NCI-H345 treated with DMSO at 0.1 percent for 48 hours (cell line): ENCODE measurements around the gene OR52A1.
A peak's percentile ranks its signal among the peaks of the same experiment; 100 is the strongest.

Experiments
- DNase-seq: peaks from one replicate; lab custom pipeline; 2025; ENCODE audit not compliant: unreplicated experiment; lab: John Stamatoyannopoulos, UW

Gene OR52A1

DNA sequence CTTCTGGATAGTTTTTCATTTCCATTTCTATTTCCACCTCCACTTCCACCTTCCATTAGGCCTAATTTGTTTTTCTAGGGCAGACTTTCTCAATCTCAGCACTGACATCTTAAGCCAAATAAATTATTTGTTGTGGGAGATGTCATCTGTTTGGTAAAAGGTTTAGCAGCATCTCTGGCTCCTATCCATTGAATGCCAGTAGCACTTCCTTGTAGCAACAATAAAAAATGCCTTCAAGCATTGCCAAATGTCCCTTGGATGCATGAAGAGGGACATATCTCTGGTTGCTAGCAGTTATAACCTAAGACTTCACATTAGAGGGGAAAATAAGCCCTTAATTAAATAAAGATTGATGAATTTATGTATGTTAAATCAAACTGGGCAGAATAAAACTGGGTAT lies 18.3 kb downstream of the OR52A1 start:
- no peak for DNase-seq

DNA sequence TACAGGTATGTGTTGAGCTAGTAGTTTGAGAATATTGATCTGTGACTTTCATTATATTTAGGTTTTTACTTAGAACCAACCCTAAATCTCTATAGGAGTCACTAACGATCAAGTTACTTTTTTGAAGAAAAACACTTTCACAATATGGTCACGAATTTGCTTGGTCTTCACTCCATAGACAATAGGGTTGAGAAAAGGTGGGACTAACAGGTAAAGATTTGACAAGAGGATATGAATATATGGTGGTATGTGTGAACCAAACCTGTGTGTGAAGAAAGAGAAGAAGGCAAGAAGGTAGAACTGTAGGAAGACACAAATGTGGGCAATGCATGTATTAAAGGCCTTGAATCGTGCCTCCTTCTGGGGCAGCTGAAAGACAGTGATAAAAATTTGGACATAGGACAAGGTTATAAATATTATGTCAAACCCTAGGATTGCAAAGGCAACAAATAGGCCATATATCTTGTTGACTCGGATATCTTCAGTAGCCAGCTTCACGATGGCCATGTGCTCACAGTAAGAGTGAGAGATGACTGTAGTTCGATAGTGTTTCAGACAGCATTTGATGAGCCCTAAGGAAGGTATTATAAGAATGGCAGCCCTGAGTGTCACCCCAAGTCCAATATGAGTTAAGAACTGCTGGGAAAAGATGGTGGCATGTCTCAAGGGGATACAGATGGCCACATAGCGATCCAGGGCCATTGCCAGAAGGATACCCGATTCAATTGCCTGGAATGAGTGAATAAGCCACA lies 22.8 kb downstream of the OR52A1 start:
- DNase-seq = no peak

DNA sequence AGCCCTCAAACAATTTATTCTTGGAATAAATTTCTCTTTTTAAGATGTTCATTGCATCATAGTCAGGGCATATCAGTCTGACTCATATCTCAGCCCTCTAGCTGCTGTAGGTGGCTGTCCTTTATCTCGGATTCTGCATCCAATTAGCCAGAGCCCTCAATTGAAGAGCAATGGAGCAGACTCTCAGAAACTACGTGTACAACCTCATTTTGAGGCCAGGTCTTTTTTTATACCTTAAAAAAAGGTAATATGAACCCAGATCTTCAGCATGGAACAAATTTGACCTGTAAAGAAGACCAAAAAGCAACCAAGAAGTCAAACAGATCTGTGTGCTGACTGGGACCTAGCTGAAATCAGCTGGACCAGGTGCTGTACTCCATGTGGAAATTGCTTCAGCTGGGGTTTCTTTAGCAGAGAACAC lies 25.1 kb downstream of the OR52A1 start:
- no peak for DNase-seq

DNA sequence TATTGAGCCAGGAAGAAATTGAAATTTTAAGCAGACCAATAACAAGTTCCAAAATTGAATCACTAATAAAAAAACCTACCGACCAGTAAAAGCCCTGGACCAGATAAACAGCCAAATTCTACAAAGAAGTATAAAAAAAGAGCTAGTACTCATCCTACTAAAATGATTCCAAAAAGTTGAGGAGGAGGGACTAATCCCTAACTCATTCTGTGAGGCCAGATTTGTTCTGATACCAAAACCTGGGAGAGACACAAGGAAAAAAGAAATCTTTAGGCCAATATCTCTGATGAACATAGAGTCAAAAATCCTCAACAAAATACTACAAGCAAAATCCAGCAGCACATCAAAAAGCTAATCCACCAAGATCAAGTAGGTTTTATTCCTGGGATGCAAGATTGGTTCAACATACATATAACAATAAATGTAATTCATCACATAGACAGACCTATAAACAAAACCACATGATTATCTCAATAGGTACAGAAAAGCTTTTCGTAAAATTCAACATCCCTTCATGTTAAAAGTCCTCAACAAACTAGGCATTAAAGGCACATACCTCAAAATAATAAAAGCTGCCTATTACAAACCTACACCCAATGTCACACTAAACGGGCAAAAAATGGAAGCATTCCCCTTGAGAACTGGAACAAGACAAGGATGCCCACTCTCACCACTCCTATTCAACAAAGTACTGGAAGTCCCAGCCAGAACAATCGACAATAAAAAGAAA lies 29.5 kb downstream of the OR52A1 start:
- DNase-seq = no peak

DNA sequence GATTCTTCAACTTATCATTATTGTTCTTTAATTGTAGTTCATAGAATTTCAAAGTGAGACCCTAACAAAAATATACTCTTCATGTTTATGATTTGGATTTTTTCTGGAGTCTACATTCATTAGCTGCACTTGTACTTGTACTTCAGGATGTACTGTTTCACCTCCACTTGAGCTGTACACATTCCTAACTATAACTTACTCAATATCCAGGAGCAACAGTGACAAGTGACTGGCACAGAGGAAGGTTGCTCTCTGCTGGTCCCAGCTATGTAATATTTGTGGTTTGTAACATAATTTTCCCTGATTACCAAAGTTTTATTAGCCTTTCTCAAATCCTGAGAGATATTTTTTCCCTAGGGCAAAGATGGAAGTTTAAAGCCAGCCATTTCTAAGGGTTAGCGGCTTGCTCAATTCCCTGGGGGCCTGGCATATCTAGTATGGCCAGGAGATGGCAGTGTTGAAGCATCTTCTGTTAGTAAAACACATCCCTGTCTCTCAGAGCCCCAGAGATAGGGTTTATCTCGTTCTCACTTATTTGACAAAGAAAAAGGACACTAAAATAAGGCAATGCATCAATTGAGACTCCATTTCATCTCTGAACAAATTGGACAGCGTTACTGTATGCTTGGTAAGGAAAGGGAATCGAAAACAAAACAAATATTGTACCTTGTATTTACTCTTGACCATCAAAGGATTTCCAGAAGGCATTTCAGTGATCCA lies 30.6 kb downstream of the OR52A1 start:
- DNase-seq = peak; percentile 74

DNA sequence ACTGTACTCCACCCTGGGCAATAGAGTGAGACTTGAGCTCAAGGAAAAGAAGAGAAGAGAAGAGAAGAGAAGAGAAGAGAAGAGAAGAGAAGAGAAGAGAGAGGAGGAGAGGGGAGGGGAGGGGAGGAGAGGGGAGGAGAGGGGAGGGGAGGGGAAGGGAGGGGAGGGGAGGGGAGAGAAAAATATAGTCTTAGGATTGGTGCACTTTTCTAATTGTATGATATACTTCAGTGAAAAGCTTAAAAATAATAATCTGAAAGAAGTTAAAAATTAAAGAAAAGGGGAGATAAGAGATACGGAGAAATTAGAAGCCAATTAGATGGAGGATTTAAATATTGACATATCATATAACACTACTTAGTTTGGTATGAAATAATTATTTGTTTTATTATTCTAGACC lies 35.7 kb downstream of the OR52A1 start:
- DNase-seq = no peak

DNA sequence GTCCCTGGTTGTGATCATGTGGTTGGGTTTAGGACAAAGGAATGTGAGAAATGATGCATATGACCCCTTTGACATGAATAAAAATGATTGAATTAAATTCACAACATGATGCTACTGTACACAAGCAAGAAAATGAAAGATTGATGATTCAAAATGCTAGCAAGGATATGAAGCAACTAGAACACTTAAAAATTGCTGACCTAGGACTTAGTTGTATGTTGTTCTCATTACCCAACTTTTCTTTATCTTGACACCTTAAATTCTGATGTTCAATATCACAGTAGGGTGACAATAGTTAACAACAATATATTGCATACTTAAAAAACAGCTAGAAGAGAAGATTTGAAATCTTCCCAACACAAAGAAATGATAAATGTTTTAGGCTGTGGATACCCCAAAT lies 37.0 kb downstream of the OR52A1 start:
- no peak for DNase-seq

DNA sequence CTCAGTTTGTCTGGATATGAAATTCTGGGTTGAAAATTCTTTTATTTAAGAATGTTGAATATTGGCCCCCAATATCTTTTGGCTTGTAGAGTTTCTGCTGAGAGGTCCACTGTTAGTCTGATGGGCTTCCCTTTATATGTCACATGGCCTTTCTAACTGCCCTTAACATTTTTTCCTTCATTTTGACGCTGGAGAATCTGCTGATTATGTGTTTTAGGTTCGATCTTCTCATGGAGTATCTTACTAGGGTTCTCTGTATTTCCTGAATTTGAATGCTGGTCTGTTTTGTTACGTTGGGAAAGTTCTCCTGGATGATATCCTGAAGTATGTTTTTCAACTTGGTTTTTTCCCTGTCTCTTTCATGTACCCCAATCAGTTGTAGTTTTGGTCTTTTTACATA lies 39.2 kb downstream of the OR52A1 start:
- DNase-seq = no peak

DNA sequence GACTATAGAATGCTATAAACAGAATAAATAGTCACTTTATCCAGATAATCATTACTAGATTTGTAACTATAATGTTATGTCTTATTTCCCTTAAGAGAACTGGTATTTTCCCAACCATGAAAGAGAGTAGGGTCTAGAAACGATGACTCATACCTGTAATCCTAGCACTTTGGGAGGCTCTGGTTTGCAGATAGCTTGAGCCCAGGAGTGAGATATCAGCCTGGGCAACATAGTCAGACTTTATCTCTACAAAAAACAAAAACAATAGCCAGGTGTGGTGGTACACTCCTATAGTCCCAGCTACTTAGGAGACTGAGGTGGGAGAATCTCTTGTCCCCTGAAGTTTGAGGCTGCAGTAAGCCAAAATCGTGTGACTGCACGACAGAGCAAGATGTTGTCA lies 47.3 kb downstream of the OR52A1 start:
- DNase-seq = no peak

DNA sequence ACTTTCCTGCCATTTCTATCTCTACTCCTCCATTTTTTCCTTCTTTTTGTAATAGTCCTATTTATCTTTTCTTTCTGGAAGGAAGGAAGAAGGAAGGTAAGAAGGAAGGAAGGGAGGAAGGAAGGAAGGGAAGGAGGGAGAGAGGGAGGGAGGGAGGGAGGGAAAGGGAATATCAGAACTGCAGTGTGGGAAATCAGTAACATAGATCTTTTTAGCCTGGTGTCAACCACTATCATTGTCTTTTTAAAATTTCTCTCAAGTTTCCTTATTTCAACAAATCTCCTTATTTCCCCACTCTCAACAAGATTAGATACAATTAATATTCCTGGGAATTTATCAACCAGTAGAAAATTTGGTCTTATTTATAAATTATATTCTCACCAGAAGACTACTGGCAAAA lies 51.5 kb downstream of the OR52A1 start:
- DNase-seq = no peak

DNA sequence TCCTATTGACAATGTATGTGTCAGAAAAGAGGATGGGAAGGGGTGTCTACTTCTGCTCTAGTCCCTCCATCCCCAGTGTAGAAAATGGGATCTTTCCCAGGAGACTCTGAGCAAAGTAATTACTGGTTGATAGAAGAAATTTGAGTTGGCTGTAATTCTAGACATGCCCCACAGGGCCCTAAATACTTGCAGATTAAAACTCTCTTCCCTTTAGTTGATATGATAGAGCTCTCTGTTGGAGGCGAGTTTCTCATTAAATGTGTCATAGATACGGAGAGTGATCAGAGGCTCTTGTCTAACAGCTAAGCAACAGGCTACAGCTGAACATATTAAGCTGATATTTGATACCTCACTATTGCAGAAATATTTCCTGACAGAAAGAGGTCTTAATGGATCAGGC lies 52.3 kb downstream of the OR52A1 start:
- DNase-seq = no peak

DNA sequence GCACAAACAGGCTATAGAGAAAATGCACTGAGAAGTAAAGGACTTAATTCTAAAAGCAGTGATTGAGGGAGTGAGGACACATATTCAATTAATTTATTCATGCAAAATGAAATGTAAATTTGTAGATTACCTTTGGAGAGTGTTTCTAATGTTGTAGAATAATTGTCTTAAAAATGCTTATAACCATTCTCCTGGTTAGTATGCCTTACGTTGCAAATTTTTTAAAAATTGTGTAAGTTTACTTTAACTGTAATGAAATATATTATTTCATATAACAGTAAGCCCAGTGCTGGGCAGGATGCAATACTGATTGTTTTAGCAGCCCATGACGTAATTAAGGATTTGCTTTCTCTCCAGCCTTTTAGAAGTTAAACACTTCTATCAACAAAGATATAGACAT lies 58.5 kb downstream of the OR52A1 start:
- no peak for DNase-seq
